HCT116 (cell line): ENCODE data around the gene SPATA3. TPM values are rescaled to one million over a fixed set of nuclear protein-coding genes. Genes with fewer than 3 reads are reported as not detected.

ENCODE experiments used
- ATAC-seq: fragments of 200-7000 bp; cut with Tn5 transposase; 2 replicates; pipeline ENCODE4 v1.9.1; 2020; ENCODE audit warnings: mild to moderate bottlenecking, moderate library complexity
- BruUV-seq: library from RNA; stranded (reverse); fragments of 400-500 nt; replicated peaks from 2 replicates; lab custom pipeline; 2021; lab: Mats Ljungman, UMichigan
- CTCF ChIA-PET: fragments of 300-600 bp; sonication (Branson Sonifier 250); formaldehyde crosslinking; loops from one replicate; lab custom pipeline; 2021; ENCODE audit warnings: antibody characterized with exemption; lab: Charles Lee
- POLR2A ChIA-PET: fragments of 300-600, 350-600 bp; sonication (Branson Sonifier 250); formaldehyde crosslinking; loops from one replicate; lab custom pipeline; 2021; ENCODE audit warnings: antibody characterized with exemption; lab: Charles Lee
- RAD21 ChIA-PET, 2 experiments: fragments of 300-600 bp; sonication (Branson Sonifier 250); formaldehyde crosslinking; loops; one replicate each; lab custom pipeline; 2023; ENCODE audit warnings: low total read pairs in 2 of 2; ENCODE audit not compliant: uncharacterized antibody in 2 of 2, unreplicated experiment in 2 of 2, low non-redundant PET in 1 of 2; lab: Charles Lee
- DNase-seq: peaks from one replicate; pipeline ENCODE4 v3.0.0-alpha.2; 2010; ENCODE audit warnings: low read depth, low spot score
- H2AFZ ChIP-seq: fragments of 200-600 bp; shearing (Covaris generic), sonication (generic); 2 replicates; pipeline ENCODE4 v1.6.1; 2017; ENCODE audit warnings: low read depth, mixed run types, mixed read lengths, antibody characterized with exemption, low read length; ENCODE audit not compliant: poor library complexity, severe bottlenecking
- H3K27ac ChIP-seq: 2 replicates; pipeline ENCODE4 v1.5.1; 2012; ENCODE audit warnings: low read depth, low read length
- H3K27me3 ChIP-seq: fragments of 200-600 bp; sonication (generic); 2 replicates; pipeline ENCODE4 v1.6.1; 2016; ENCODE audit warnings: mixed run types, low read length, mixed read lengths; ENCODE audit not compliant: insufficient read depth
- H3K36me3 ChIP-seq, 2 experiments: fragments of 200-500 bp in 1 of 2; fragments of 200-600 bp in 1 of 2; sonication (Bioruptor generic) in 1 of 2; sonication (generic) in 1 of 2; 2 replicates each; pipeline versions ENCODE4 v1.5.1 to v1.6.1; 2014 to 2016; ENCODE audit warnings: low read length in 2 of 2, inconsistent platforms in 1 of 2, mixed read lengths in 1 of 2, mixed run types in 1 of 2; ENCODE audit not compliant: insufficient read depth in 2 of 2, control insufficient read depth in 1 of 2
- H3K4me1 ChIP-seq, 2 experiments: fragments of 200-600 bp in 1 of 2; sonication (generic) in 1 of 2; 2 replicates each; pipeline versions ENCODE4 v1.5.1 to v1.6.1; 2012 to 2017; ENCODE audit warnings: low read length in 2 of 2, inconsistent platforms in 1 of 2, mild to moderate bottlenecking in 1 of 2, mixed read lengths in 1 of 2, mixed run types in 1 of 2, moderate library complexity in 1 of 2; ENCODE audit not compliant: insufficient read depth in 2 of 2, control insufficient read depth in 1 of 2
- H3K4me2 ChIP-seq: fragments of 200-600 bp; sonication (generic); 2 replicates; pipeline ENCODE4 v1.6.1; 2017; ENCODE audit warnings: mixed run types, low read length, mixed read lengths
- H3K4me3 ChIP-seq, 2 experiments: fragments of 200-600 bp in 1 of 2; sonication (generic) in 1 of 2; replicated peaks in 1 of 2; 2 replicates each; pipeline ENCODE4 v1.5.1; 2011 to 2016; ENCODE audit warnings: low read length in 2 of 2, control low read depth in 1 of 2, low read depth in 1 of 2, mild to moderate bottlenecking in 1 of 2, mixed read lengths in 1 of 2, mixed run types in 1 of 2
- H3K79me2 ChIP-seq: fragments of 200-600 bp; sonication (generic); 2 replicates; pipeline ENCODE4 v1.6.1; 2017; ENCODE audit warnings: mild to moderate bottlenecking, mixed run types, low read length, moderate library complexity, mixed read lengths; ENCODE audit not compliant: insufficient read depth
- H3K9ac ChIP-seq: fragments of 200-600 bp; sonication (generic); 2 replicates; pipeline ENCODE4 v1.6.1; 2016; ENCODE audit warnings: low read length, mixed read lengths
- H3K9me2 ChIP-seq: fragments of 200-600 bp; sonication (generic), shearing (Covaris generic); 2 replicates; pipeline ENCODE4 v1.6.1; 2017; ENCODE audit warnings: mixed run types, mild to moderate bottlenecking, moderate library complexity; ENCODE audit not compliant: insufficient read depth
- H3K9me3 ChIP-seq, 2 experiments: fragments of 200-500 bp in 1 of 2; fragments of 200-600 bp in 1 of 2; sonication (Bioruptor generic) in 1 of 2; sonication (generic) in 1 of 2; 2 replicates each; pipeline ENCODE4 v1.6.1; 2014 to 2017; ENCODE audit warnings: low read length in 2 of 2, mixed read lengths in 2 of 2, inconsistent platforms in 1 of 2, low read depth in 1 of 2, mild to moderate bottlenecking in 1 of 2, mixed run types in 1 of 2, moderate library complexity in 1 of 2; ENCODE audit not compliant: control insufficient read depth in 1 of 2, insufficient read depth in 1 of 2
- H4K20me1 ChIP-seq: fragments of 200-600 bp; sonication (generic), shearing (Covaris generic); 2 replicates; pipeline ENCODE4 v1.6.1; 2017; ENCODE audit warnings: mixed run types, mild to moderate bottlenecking, moderate library complexity; ENCODE audit not compliant: insufficient read depth
- FOSL1 ChIP-seq: IDR thresholded peaks from 2 replicates; pipeline ENCODE4 v1.6.1; 2012; ENCODE audit warnings: low read depth
- JUND ChIP-seq: IDR thresholded peaks from 2 replicates; pipeline ENCODE4 v1.6.1; 2012
- POLR2AphosphoS5 ChIP-seq: IDR thresholded peaks from 2 replicates; pipeline ENCODE4 v1.6.1; 2011; ENCODE audit warnings: mild to moderate bottlenecking, low read depth, low read length, moderate library complexity
- YY1 ChIP-seq: IDR thresholded peaks from 2 replicates; pipeline ENCODE4 v1.6.1; 2011; ENCODE audit warnings: low read length, low read depth, moderate library complexity, mild to moderate bottlenecking; ENCODE audit not compliant: insufficient replicate concordance; ENCODE audit errors: extremely low read depth
- intact Hi-C: fragments of 100-400 bp; cut with micrococcal nuclease; formaldehyde crosslinking; loops from 2 replicates; pipeline ENCODE4 v1.10.0; 2022
- total RNA-seq: library from RNA; stranded (reverse); gene quantifications from one replicate; pipeline ENCODE4 v1.2.1, GENCODE V29; 2021; ENCODE audit not compliant: unreplicated experiment
- TF ChIP-seq, protein P1 (sequence below): IDR thresholded peaks from 2 replicates; pipeline ENCODE4 v1.6.1; 2012; ENCODE audit warnings: low read depth
- TF ChIP-seq, protein P2 (sequence below), 3 experiments: fragments of 200-600 bp in 1 of 3; sonication (generic) in 1 of 3; IDR thresholded peaks in 2 of 3; conservative IDR thresholded peaks in 1 of 3; 2 replicates each; pipeline ENCODE4 v1.5.1; 2012 to 2017; ENCODE audit warnings: low read depth in 2 of 3, low read length in 2 of 3, antibody characterized with exemption in 1 of 3, borderline replicate concordance in 1 of 3, control low read depth in 1 of 3, mild to moderate bottlenecking in 1 of 3, mixed read lengths in 1 of 3, mixed run types in 1 of 3, moderate library complexity in 1 of 3; ENCODE audit not compliant: insufficient read depth in 1 of 3

Gene SPATA3
- total RNA-seq, 1 experiment from 2014 or later = not detected

DNA sequence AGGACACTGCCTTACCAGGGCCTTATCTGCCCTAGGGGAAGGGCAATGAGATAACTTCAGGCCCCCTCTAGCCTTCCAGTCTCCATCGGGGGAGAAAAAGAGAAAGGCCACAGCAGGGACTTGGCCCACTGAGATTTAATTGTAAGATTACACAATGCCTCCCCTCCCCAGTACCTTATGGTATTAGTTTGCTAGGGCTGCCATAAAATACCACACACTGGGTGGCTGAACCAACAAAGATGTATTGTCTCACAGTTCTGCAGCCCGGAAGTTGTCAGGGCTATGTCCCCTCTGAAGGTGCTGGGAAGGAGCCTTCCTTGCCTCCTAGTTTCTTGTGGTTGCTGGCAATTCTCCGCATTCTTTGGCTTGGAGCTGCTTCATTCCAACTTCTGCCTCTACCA lies 34.8 kb upstream of the SPATA3 start:
- Histone ChIP-seq H3K4me3 (no peak overlapping the region), H3K27me3 (no peaks in the 10 kb centered on the region), H3K79me2 (no peaks in the 10 kb centered on the region), H3K9me3 (no peaks in the 10 kb centered on the region), H4K20me1 (no peaks in the 10 kb centered on the region), H3K36me3 (no peaks in the 10 kb centered on the region), H3K9me2 (no peaks in the 10 kb centered on the region), H2AFZ (no peak overlapping the region), H3K4me2 (no peak overlapping the region), H3K27ac (no peak overlapping the region), H3K4me1 (peaks cover 0 to 14% of the 10 kb centered on the region in 2 experiments; a peak in 3 of 4 replicates), H3K9ac (no peak overlapping the region)
- TF ChIP-seq YY1 (no peak), POLR2AphosphoS5 (no peak), FOSL1 (no peak), JUND (no peak)
- TF ChIP-seq, protein P1, sequence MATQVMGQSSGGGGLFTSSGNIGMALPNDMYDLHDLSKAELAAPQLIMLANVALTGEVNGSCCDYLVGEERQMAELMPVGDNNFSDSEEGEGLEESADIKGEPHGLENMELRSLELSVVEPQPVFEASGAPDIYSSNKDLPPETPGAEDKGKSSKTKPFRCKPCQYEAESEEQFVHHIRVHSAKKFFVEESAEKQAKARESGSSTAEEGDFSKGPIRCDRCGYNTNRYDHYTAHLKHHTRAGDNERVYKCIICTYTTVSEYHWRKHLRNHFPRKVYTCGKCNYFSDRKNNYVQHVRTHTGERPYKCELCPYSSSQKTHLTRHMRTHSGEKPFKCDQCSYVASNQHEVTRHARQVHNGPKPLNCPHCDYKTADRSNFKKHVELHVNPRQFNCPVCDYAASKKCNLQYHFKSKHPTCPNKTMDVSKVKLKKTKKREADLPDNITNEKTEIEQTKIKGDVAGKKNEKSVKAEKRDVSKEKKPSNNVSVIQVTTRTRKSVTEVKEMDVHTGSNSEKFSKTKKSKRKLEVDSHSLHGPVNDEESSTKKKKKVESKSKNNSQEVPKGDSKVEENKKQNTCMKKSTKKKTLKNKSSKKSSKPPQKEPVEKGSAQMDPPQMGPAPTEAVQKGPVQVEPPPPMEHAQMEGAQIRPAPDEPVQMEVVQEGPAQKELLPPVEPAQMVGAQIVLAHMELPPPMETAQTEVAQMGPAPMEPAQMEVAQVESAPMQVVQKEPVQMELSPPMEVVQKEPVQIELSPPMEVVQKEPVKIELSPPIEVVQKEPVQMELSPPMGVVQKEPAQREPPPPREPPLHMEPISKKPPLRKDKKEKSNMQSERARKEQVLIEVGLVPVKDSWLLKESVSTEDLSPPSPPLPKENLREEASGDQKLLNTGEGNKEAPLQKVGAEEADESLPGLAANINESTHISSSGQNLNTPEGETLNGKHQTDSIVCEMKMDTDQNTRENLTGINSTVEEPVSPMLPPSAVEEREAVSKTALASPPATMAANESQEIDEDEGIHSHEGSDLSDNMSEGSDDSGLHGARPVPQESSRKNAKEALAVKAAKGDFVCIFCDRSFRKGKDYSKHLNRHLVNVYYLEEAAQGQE = no peak
- TF ChIP-seq, protein P2, sequence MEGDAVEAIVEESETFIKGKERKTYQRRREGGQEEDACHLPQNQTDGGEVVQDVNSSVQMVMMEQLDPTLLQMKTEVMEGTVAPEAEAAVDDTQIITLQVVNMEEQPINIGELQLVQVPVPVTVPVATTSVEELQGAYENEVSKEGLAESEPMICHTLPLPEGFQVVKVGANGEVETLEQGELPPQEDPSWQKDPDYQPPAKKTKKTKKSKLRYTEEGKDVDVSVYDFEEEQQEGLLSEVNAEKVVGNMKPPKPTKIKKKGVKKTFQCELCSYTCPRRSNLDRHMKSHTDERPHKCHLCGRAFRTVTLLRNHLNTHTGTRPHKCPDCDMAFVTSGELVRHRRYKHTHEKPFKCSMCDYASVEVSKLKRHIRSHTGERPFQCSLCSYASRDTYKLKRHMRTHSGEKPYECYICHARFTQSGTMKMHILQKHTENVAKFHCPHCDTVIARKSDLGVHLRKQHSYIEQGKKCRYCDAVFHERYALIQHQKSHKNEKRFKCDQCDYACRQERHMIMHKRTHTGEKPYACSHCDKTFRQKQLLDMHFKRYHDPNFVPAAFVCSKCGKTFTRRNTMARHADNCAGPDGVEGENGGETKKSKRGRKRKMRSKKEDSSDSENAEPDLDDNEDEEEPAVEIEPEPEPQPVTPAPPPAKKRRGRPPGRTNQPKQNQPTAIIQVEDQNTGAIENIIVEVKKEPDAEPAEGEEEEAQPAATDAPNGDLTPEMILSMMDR (IDR thresholded peaks at IDR 0.05 in 2 of 3, conservative IDR thresholded peaks at IDR 0.05 in 1 of 3; ENCODE audit: borderline replicate concordance in 1 of 3, insufficient read depth in 1 of 3, low read depth in 2 of 3, low read length in 2 of 3) = no peak
- no peak for DNase-seq
- ATAC-seq = no peak
- no TSS peak for BruUV-seq
- RAD21 ChIA-PET = no interaction called here
- POLR2A ChIA-PET = no interaction called here
- CTCF ChIA-PET = no interaction called here
- intact Hi-C loops = no loop called here
